RWPE2 (cell line): ENCODE results near the gene RHOJ.
A peak's percentile ranks its signal among the peaks of the same experiment; 100 is the strongest.
"Not testable (repeated sequence)": the region's sequence is repeated elsewhere in the genome, so short reads cannot be mapped to it uniquely, and the experiment has no call there.

Source experiments
- ATAC-seq: fragments of 200-7000 bp; cut with Tn5 transposase; 3 replicates; pipeline ENCODE4 v1.9.1; 2021; ENCODE audit warnings: low read depth
- DNase-seq: peaks from one replicate; pipeline ENCODE4 v3.0.0-alpha.2; 2020; ENCODE audit warnings: low spot score
- H3K27ac ChIP-seq: fragments of 450-650 bp; 2 replicates; pipeline ENCODE4 v1.5.1; 2017; ENCODE audit warnings: mild to moderate bottlenecking; ENCODE audit not compliant: poor library complexity, severe bottlenecking
- H3K27me3 ChIP-seq: fragments of 250-450 bp; sonication (Bioruptor Pico); 2 replicates; pipeline ENCODE4 v1.5.1; 2021; ENCODE audit warnings: mild to moderate bottlenecking, moderate library complexity; ENCODE audit not compliant: insufficient read depth, poor library complexity, severe bottlenecking
- H3K36me3 ChIP-seq: fragments of 250-450 bp; sonication (Bioruptor Pico); 2 replicates; pipeline ENCODE4 v1.5.1; 2020; ENCODE audit warnings: low read depth, mild to moderate bottlenecking, moderate library complexity
- H3K4me1 ChIP-seq: fragments of 250-450 bp; sonication (Bioruptor Pico); 2 replicates; pipeline ENCODE4 v1.5.1; 2021; ENCODE audit warnings: mild to moderate bottlenecking, moderate library complexity; ENCODE audit not compliant: insufficient read depth, poor library complexity, severe bottlenecking
- H3K4me3 ChIP-seq: fragments of 250-450 bp; sonication (Bioruptor Pico); 2 replicates; pipeline ENCODE4 v1.5.1; 2021; ENCODE audit warnings: mild to moderate bottlenecking, moderate library complexity; ENCODE audit not compliant: severe bottlenecking
- H3K9me3 ChIP-seq: fragments of 250-450 bp; sonication (Bioruptor Pico); 2 replicates; pipeline ENCODE4 v1.5.1; 2021; ENCODE audit warnings: mild to moderate bottlenecking, moderate library complexity; ENCODE audit not compliant: severe bottlenecking
- CTCF ChIP-seq: fragments of 450-650 bp; IDR thresholded peaks from one replicate; pipeline ENCODE4 v1.5.1; 2017; ENCODE audit warnings: mild to moderate bottlenecking, moderate library complexity; ENCODE audit not compliant: poor library complexity, severe bottlenecking

RHOJ gene

GRCh38 chr14:63276016-63276415, 71.8 kb downstream of the RHOJ start:
- no peak for DNase-seq

GRCh38 chr14:63276492-63277342, 72.5 kb downstream of the RHOJ start:
- ATAC-seq = peak; percentile 73
- H3K9me3 ChIP-seq = no peaks in the 10 kb centered on the region
- H3K4me3 ChIP-seq = no peak overlapping the region
- peak; percentile 93 for TF ChIP-seq CTCF
- H3K27ac ChIP-seq = no peak overlapping the region
- DNase-seq = no peak
- H3K27me3 ChIP-seq = peaks cover 2% of the 10 kb centered on the region
- no peaks in the 10 kb centered on the region for H3K36me3 ChIP-seq
- no peaks in the 10 kb centered on the region for H3K4me1 ChIP-seq

More at GRCh38 chr14:63276016-63276415, 71.8 kb downstream of the RHOJ start:
- H3K9me3 ChIP-seq = no peaks in the 10 kb centered on the region
- no peaks in the 10 kb centered on the region for H3K4me1 ChIP-seq
- ATAC-seq = no peak
- no peaks in the 10 kb centered on the region for H3K36me3 ChIP-seq
- H3K27ac ChIP-seq = no peak overlapping the region
- TF ChIP-seq CTCF = no peak
- peaks cover 2% of the 10 kb centered on the region for H3K27me3 ChIP-seq
- H3K4me3 ChIP-seq = no peak overlapping the region

GRCh38 chr14:63277591-63278183, 73.4 kb downstream of the RHOJ start:
- Histone ChIP-seq H3K27me3 (peaks cover 2% of the 10 kb centered on the region), H3K4me1 (no peaks in the 10 kb centered on the region), H3K27ac (no peak overlapping the region), H3K4me3 (no peak overlapping the region), H3K36me3 (no peaks in the 10 kb centered on the region), H3K9me3 (no peaks in the 10 kb centered on the region)
- DNase-seq (no peak), ATAC-seq (no peak)
- TF ChIP-seq CTCF = no peak

GRCh38 chr14:63279933-63280332, 75.7 kb downstream of the RHOJ start:
- not testable (repeated sequence) for DNase-seq, H3K27ac ChIP-seq, ATAC-seq, H3K9me3 ChIP-seq, H3K36me3 ChIP-seq, H3K4me3 ChIP-seq, H3K4me1 ChIP-seq, H3K27me3 ChIP-seq

GRCh38 chr14:63282997-63283883, 79.0 kb downstream of the RHOJ start:
- Histone ChIP-seq H3K4me1 (no peaks in the 10 kb centered on the region), H3K9me3 (no peaks in the 10 kb centered on the region), H3K27me3 (peaks cover 12% of the 10 kb centered on the region), H3K4me3 (no peak overlapping the region), H3K27ac (no peak overlapping the region), H3K36me3 (no peaks in the 10 kb centered on the region)
- no peak for TF ChIP-seq CTCF
- no peak for DNase-seq
- ATAC-seq = no peak
